GM21825 (cell line): ENCODE measurements around the gene GOLGA8H.
"Not testable (repeated sequence)": the region's sequence is repeated elsewhere in the genome, so short reads cannot be mapped to it uniquely, and the experiment has no call there.

Experiments
- ATAC-seq: cut with Tn5 transposase; IDR thresholded peaks from one replicate; pipeline ENCODE4 v1.9.1; 2021; ENCODE audit warnings: mild to moderate bottlenecking, moderate library complexity; ENCODE audit not compliant: unreplicated experiment

The GOLGA8H gene

GRCh38 chr15:30603796-30604195, at the start of gene GOLGA8H:
Gene GOLGA8H, plus strand, starts transcription at chr15:30604028. Its CDS starts 98 bp downstream, at chr15:30604126.
- ATAC-seq, result not testable (repeated sequence)

GRCh38 chr15:30566949-30567348, 36.9 kb upstream of the GOLGA8H start:
- not testable (repeated sequence) for ATAC-seq

- ATAC-seq, result not testable (repeated sequence)
Measured at GRCh38 chr15:30573012-30573491, 30.8 kb upstream of the GOLGA8H start.

GRCh38 chr15:30579394-30579970, 24.3 kb upstream of the GOLGA8H start:
- not testable (repeated sequence) for ATAC-seq

- ATAC-seq, result not testable (repeated sequence)
Measured at GRCh38 chr15:30580716-30581115, 23.1 kb upstream of the GOLGA8H start.

GRCh38 chr15:30598953-30599352, 4.9 kb upstream of the GOLGA8H start:
- not testable (repeated sequence) for ATAC-seq

- not testable (repeated sequence) for ATAC-seq
Measured at GRCh38 chr15:30612271-30612670, 8.4 kb downstream of the GOLGA8H start.

- not testable (repeated sequence) for ATAC-seq
Measured at GRCh38 chr15:30621342-30621741, 17.5 kb downstream of the GOLGA8H start.

GRCh38 chr15:30625436-30626193, 21.8 kb downstream of the GOLGA8H start, which contains the start of gene ARHGAP11B:
Gene ARHGAP11B, plus strand, starts transcription at chr15:30626128.
- peak; percentile 87 for ATAC-seq

- ATAC-seq, result peak; percentile 4
Measured at GRCh38 chr15:30626194-30626565, 22.4 kb downstream of the GOLGA8H start.

- peak; percentile 10 for ATAC-seq
Measured at GRCh38 chr15:30626632-30627031, 22.8 kb downstream of the GOLGA8H start.

- peak; percentile 91 for ATAC-seq
Measured at GRCh38 chr15:30650012-30650929, 46.4 kb downstream of the GOLGA8H start.

GRCh38 chr15:30661154-30661553, 57.3 kb downstream of the GOLGA8H start:
- not testable (repeated sequence) for ATAC-seq
